ENCODE results near the gene PTPRK. TPM values are rescaled to one million over a fixed set of nuclear protein-coding genes. Genes with fewer than 3 reads are reported as not detected.

PTPRK gene
- total RNA-seq, 1 experiment from 2014 or later = 34.2 TPM

GRCh38 chr6:128057541-128057940 is 462.9 kb downstream of the PTPRK start:
- H3K4me3 ChIP-seq (replicated peaks in 1 of 2; ENCODE audit: low read depth in 1 of 2, low read length in 2 of 2) = no peak overlapping the region
- no peaks in the 10 kb centered on the region for H3K27me3 ChIP-seq (ENCODE audit: insufficient read depth, low read length)
- intact Hi-C loops (cut with micrococcal nuclease) = no loop called here
- H3K9me3 ChIP-seq (ENCODE audit: control insufficient read depth in 1 of 2, insufficient read depth in 1 of 2, low read depth in 1 of 2, low read length in 2 of 2) = no peaks in the 10 kb centered on the region
- no peaks in the 10 kb centered on the region for H3K9me2 ChIP-seq (ENCODE audit: insufficient read depth)
- POLR2A ChIA-PET = no interaction called here
- CTCF ChIA-PET = no interaction called here
- DNase-seq (ENCODE audit: low read depth, low spot score) (no peak), ATAC-seq (no peak)
- no peaks in the 10 kb centered on the region for H3K79me2 ChIP-seq (ENCODE audit: insufficient read depth, low read length)
- BruUV-seq (replicated peaks) = no TSS peak
- H3K27ac ChIP-seq (ENCODE audit: low read depth, low read length) = no peak overlapping the region
- no peak overlapping the region for H2AFZ ChIP-seq (ENCODE audit: low read depth, low read length, poor library complexity, severe bottlenecking)
- no peaks in the 10 kb centered on the region for H4K20me1 ChIP-seq (ENCODE audit: insufficient read depth)
- no peaks in the 10 kb centered on the region for H3K4me1 ChIP-seq (ENCODE audit: control insufficient read depth in 1 of 2, insufficient read depth in 2 of 2, low read length in 2 of 2)
- H3K4me2 ChIP-seq (ENCODE audit: low read length) = no peak overlapping the region
- no peak overlapping the region for H3K9ac ChIP-seq (ENCODE audit: low read length)
- RAD21 ChIA-PET (ENCODE audit: low non-redundant PET in 1 of 2, low total read pairs in 2 of 2, uncharacterized antibody in 2 of 2, unreplicated experiment in 2 of 2) = no interaction called here
- TF ChIP-seq EZH2phosphoT487 (IDR thresholded peaks at IDR 0.05; ENCODE audit: borderline replicate concordance) = no peak
- no peak for TF ChIP-seq ZNF274 (IDR thresholded peaks at IDR 0.05; ENCODE audit: low read depth, low read length)
- no peaks in the 10 kb centered on the region for H3K36me3 ChIP-seq (ENCODE audit: control insufficient read depth in 1 of 2, insufficient read depth in 2 of 2, low read length in 2 of 2)

- H3K4me3 ChIP-seq (replicated peaks in 1 of 2; ENCODE audit: low read depth in 1 of 2, low read length in 2 of 2) = no peak overlapping the region
- H3K79me2 ChIP-seq (ENCODE audit: insufficient read depth, low read length) = no peaks in the 10 kb centered on the region
- TF ChIP-seq ZFX (IDR thresholded peaks at IDR 0.05) (no peak), EGR1 (IDR thresholded peaks at IDR 0.05; ENCODE audit: low read depth) (no peak), SRF (IDR thresholded peaks at IDR 0.05; ENCODE audit: low read depth) (no peak), MAX (IDR thresholded peaks at IDR 0.05) (no peak), ZNF274 (IDR thresholded peaks at IDR 0.05; ENCODE audit: low read depth, low read length) (no peak), ELF1 (IDR thresholded peaks at IDR 0.05; ENCODE audit: borderline replicate concordance, low read depth) (no peak), POLR2AphosphoS5 (IDR thresholded peaks at IDR 0.05; ENCODE audit: low read depth, low read length) (no peak), CEBPB (IDR thresholded peaks at IDR 0.05; ENCODE audit: low read depth) (no peak)
- H2AFZ ChIP-seq (ENCODE audit: low read depth, low read length, poor library complexity, severe bottlenecking) = no peak overlapping the region
- BruUV-seq (replicated peaks) = no TSS peak
- ChIA-PET RAD21 (ENCODE audit: low non-redundant PET in 1 of 2, low total read pairs in 2 of 2, uncharacterized antibody in 2 of 2, unreplicated experiment in 2 of 2) (no interaction called here), POLR2A (no interaction called here), CTCF (no interaction called here)
- H3K9me2 ChIP-seq (ENCODE audit: insufficient read depth) = no peaks in the 10 kb centered on the region
- no peaks in the 10 kb centered on the region for H3K9me3 ChIP-seq (ENCODE audit: control insufficient read depth in 1 of 2, insufficient read depth in 1 of 2, low read depth in 1 of 2, low read length in 2 of 2)
- intact Hi-C loops (cut with micrococcal nuclease) = no loop called here
- H3K4me1 ChIP-seq (ENCODE audit: control insufficient read depth in 1 of 2, insufficient read depth in 2 of 2, low read length in 2 of 2) = no peaks in the 10 kb centered on the region
- no peaks in the 10 kb centered on the region for H3K36me3 ChIP-seq (ENCODE audit: control insufficient read depth in 1 of 2, insufficient read depth in 2 of 2, low read length in 2 of 2)
- no peaks in the 10 kb centered on the region for H4K20me1 ChIP-seq (ENCODE audit: insufficient read depth)
- H3K27ac ChIP-seq (ENCODE audit: low read depth, low read length) = no peak overlapping the region
- DNase-seq (ENCODE audit: low read depth, low spot score) = no peak
- H3K9ac ChIP-seq (ENCODE audit: low read length) = no peak overlapping the region
- H3K27me3 ChIP-seq (ENCODE audit: insufficient read depth, low read length) = no peaks in the 10 kb centered on the region
- H3K4me2 ChIP-seq (ENCODE audit: low read length) = no peak overlapping the region
- no peak for ATAC-seq
Observed at GRCh38 chr6:128053109-128053508, 467.3 kb downstream of the PTPRK start.
